Measurements from ENCODE around the gene PTPRH. TPM values are rescaled to one million over a fixed set of nuclear protein-coding genes. Genes with fewer than 3 reads are reported as not detected.

Gene PTPRH
- total RNA-seq, 1 experiment from 2014 or later: 2.3 TPM

- H3K36me3 Mint-ChIP-seq (ENCODE audit: insufficient read depth, unreplicated experiment): peaks cover 25% of the 10 kb centered on the region
- H3K4me3 Mint-ChIP-seq (ENCODE audit: unreplicated experiment): no peak overlapping the region
- no peaks in the 10 kb centered on the region for H3K9me3 Mint-ChIP-seq (ENCODE audit: unreplicated experiment)
- intact Hi-C loops (cut with micrococcal nuclease; ENCODE audit: unreplicated experiment): no loop called here
- H3K27me3 Mint-ChIP-seq (ENCODE audit: insufficient read depth, unreplicated experiment): no peaks in the 10 kb centered on the region
- H3K9me3 ChIP-seq: no peaks in the 10 kb centered on the region
- BruUV-seq (replicated peaks): no TSS peak
- H3K4me1 ChIP-seq: no peaks in the 10 kb centered on the region
- H3K27me3 ChIP-seq (replicated peaks; ENCODE audit: control insufficient read depth, insufficient read depth, low read length): no peaks in the 10 kb centered on the region
- no peak overlapping the region for H3K4me3 ChIP-seq (ENCODE audit: low read depth, low read length)
- H3K4me1 Mint-ChIP-seq (ENCODE audit: low read depth, unreplicated experiment): peaks cover 5% of the 10 kb centered on the region
- peaks cover 5% of the 10 kb centered on the region for H3K36me3 ChIP-seq (ENCODE audit: control insufficient read depth, insufficient read depth, low read length)
- no peak for DNase-seq
- H3K27ac Mint-ChIP-seq (ENCODE audit: unreplicated experiment): no peak overlapping the region
- TF ChIP-seq CTCF (IDR thresholded peaks at IDR 0.05; ENCODE audit: insufficient read depth in 1 of 2, low read depth in 1 of 2, low read length in 1 of 2, severe bottlenecking in 1 of 2, unreplicated experiment in 1 of 2): no peak
- ChIA-PET CTCF (no interaction called here), POLR2A (no interaction called here)
Measured at GRCh38 chr19:55249841-55250240, 40.5 kb upstream of the PTPRH start.

DNA sequence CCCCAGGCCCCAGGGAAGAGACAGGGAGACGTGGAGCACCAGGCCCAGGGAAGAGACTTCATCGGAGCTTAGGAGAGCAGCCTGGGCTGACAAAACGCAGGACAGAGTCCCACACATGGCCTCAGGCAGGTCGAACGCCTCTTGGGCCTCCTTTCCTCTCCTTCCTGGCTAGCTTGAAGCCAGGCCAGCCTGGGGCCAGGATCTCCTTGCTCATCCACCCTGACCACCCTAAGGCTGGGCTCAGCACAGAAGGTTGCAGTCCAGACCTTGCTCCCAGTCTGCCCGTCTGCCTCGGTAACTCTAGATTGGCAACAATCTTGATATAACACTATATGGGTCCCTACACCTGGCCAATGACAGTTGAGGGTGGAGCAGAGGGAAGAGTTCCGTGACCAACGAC lies 39.4 kb upstream of the PTPRH start:
- Histone ChIP-seq H3K9me3 (no peaks in the 10 kb centered on the region), H3K27me3 (replicated peaks; ENCODE audit: control insufficient read depth, insufficient read depth, low read length) (no peaks in the 10 kb centered on the region), H3K4me3 (ENCODE audit: low read depth, low read length) (no peak overlapping the region), H3K4me1 (no peaks in the 10 kb centered on the region), H3K36me3 (ENCODE audit: control insufficient read depth, insufficient read depth, low read length) (peaks cover 5% of the 10 kb centered on the region)
- CTCF ChIA-PET: no interaction called here
- Mint-ChIP-seq H3K27me3 (ENCODE audit: insufficient read depth, unreplicated experiment) (no peaks in the 10 kb centered on the region), H3K4me1 (ENCODE audit: low read depth, unreplicated experiment) (peaks cover 5% of the 10 kb centered on the region), H3K36me3 (ENCODE audit: insufficient read depth, unreplicated experiment) (peaks cover 34% of the 10 kb centered on the region), H3K9me3 (ENCODE audit: unreplicated experiment) (no peaks in the 10 kb centered on the region), H3K4me3 (ENCODE audit: unreplicated experiment) (no peak overlapping the region), H3K27ac (ENCODE audit: unreplicated experiment) (no peak overlapping the region)
- POLR2A ChIA-PET: no interaction called here
- intact Hi-C loops (cut with micrococcal nuclease; ENCODE audit: unreplicated experiment): no loop called here
- no TSS peak for BruUV-seq (replicated peaks)
- DNase-seq: no peak
- TF ChIP-seq CTCF (IDR thresholded peaks at IDR 0.05; ENCODE audit: insufficient read depth in 1 of 2, low read depth in 1 of 2, low read length in 1 of 2, severe bottlenecking in 1 of 2, unreplicated experiment in 1 of 2): no peak

DNA sequence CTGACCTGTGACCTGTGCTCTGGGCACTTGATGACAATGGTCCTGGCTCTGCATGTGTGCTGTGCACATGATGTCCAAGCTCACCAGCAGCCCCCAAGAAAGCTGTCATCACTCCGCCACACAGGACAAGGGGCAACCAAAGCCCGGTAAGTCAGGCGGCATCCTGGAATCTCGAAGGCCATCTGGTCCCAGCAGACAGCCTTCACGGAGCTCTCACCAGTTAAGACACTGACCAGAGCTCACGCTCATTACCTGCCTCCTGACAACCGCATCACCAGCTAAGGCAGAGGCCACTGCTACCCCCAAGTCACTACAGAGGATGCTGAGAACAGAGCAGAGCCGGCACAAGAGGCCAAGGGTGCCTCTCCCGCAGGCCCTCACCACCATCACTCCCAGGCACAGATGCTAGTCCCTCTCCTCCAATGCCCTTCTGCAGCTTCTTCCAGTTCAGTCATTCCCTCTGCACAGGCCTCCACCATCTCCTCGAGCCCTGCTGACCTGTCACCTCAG lies 38.9 kb upstream of the PTPRH start:
- BruUV-seq (replicated peaks): no TSS peak
- intact Hi-C loops (cut with micrococcal nuclease; ENCODE audit: unreplicated experiment): no loop called here
- Mint-ChIP-seq H3K27ac (ENCODE audit: unreplicated experiment) (no peak overlapping the region), H3K36me3 (ENCODE audit: insufficient read depth, unreplicated experiment) (peaks cover 34% of the 10 kb centered on the region), H3K4me3 (ENCODE audit: unreplicated experiment) (no peak overlapping the region), H3K9me3 (ENCODE audit: unreplicated experiment) (no peaks in the 10 kb centered on the region), H3K27me3 (ENCODE audit: insufficient read depth, unreplicated experiment) (no peaks in the 10 kb centered on the region), H3K4me1 (ENCODE audit: low read depth, unreplicated experiment) (peaks cover 5% of the 10 kb centered on the region)
- no peaks in the 10 kb centered on the region for H3K9me3 ChIP-seq
- ChIA-PET POLR2A (no interaction called here), CTCF (no interaction called here)
- H3K4me3 ChIP-seq (ENCODE audit: low read depth, low read length): no peak overlapping the region
- H3K36me3 ChIP-seq (ENCODE audit: control insufficient read depth, insufficient read depth, low read length): peaks cover 5% of the 10 kb centered on the region
- no peaks in the 10 kb centered on the region for H3K4me1 ChIP-seq
- no peaks in the 10 kb centered on the region for H3K27me3 ChIP-seq (replicated peaks; ENCODE audit: control insufficient read depth, insufficient read depth, low read length)
- no peak for TF ChIP-seq CTCF (IDR thresholded peaks at IDR 0.05; ENCODE audit: insufficient read depth in 1 of 2, low read depth in 1 of 2, low read length in 1 of 2, severe bottlenecking in 1 of 2, unreplicated experiment in 1 of 2)
- no peak for DNase-seq

All from Caco-2 (cell line).